NCI-H82 (cell line): ENCODE data around the gene CRHR1.

ENCODE experiments used
- DNase-seq: peaks from one replicate; lab custom pipeline; 2025; lab: John Stamatoyannopoulos, UW

Gene CRHR1

GRCh38 chr17:45790296-45790922 is 6.3 kb downstream of the CRHR1 start:
- DNase-seq, result no peak

- DNase-seq, result no peak
These were observed 7.0 kb downstream of the CRHR1 start for GRCh38 chr17:45791041-45791582.

- DNase-seq, result no peak
These were observed 7.8 kb downstream of the CRHR1 start for GRCh38 chr17:45791935-45792334.

GRCh38 chr17:45792437-45792836 is 8.3 kb downstream of the CRHR1 start:
- DNase-seq, result no peak

- peak; percentile 65 for DNase-seq
These were observed 9.1 kb downstream of the CRHR1 start for GRCh38 chr17:45792995-45793755.

GRCh38 chr17:45793999-45794540 is 9.9 kb downstream of the CRHR1 start:
- no peak for DNase-seq

- peak; percentile 51 for DNase-seq
These were observed 10.7 kb downstream of the CRHR1 start for GRCh38 chr17:45794840-45795239.

GRCh38 chr17:45800816-45801215 is 16.7 kb downstream of the CRHR1 start:
- no peak for DNase-seq

GRCh38 chr17:45801421-45801820 is 17.3 kb downstream of the CRHR1 start:
- peak; percentile 56 for DNase-seq

GRCh38 chr17:45808845-45809244 is 24.7 kb downstream of the CRHR1 start:
- peak; percentile 75 for DNase-seq

- peak; percentile 98 for DNase-seq
These were observed 25.4 kb downstream of the CRHR1 start for GRCh38 chr17:45809499-45809898.

- DNase-seq, result peak; percentile 79
These were observed 28.0 kb downstream of the CRHR1 start for GRCh38 chr17:45812102-45812501.

- peak; percentile 90 for DNase-seq
These were observed 29.1 kb downstream of the CRHR1 start for GRCh38 chr17:45813048-45813725.

GRCh38 chr17:45814622-45815606 is 30.8 kb downstream of the CRHR1 start:
- DNase-seq, result no peak

- DNase-seq, result no peak
These were observed 31.6 kb downstream of the CRHR1 start for GRCh38 chr17:45815752-45816151.

GRCh38 chr17:45818041-45818440 is 33.9 kb downstream of the CRHR1 start:
- no peak for DNase-seq

GRCh38 chr17:45818699-45819098 is 34.6 kb downstream of the CRHR1 start:
- peak; percentile 27 for DNase-seq

GRCh38 chr17:45819632-45820031 is 35.5 kb downstream of the CRHR1 start:
- peak; percentile 75 for DNase-seq

GRCh38 chr17:45820052-45820780 is 36.1 kb downstream of the CRHR1 start:
- DNase-seq, result no peak

- no peak for DNase-seq
These were observed 37.0 kb downstream of the CRHR1 start for GRCh38 chr17:45821147-45821546.

- no peak for DNase-seq
These were observed 39.5 kb downstream of the CRHR1 start for GRCh38 chr17:45823598-45823997.
